Measurements from ENCODE around the gene ASB5.
"Not testable (repeated sequence)": the region's sequence is repeated elsewhere in the genome, so short reads cannot be mapped to it uniquely, and the experiment has no call there.

The ASB5 gene, protein sequence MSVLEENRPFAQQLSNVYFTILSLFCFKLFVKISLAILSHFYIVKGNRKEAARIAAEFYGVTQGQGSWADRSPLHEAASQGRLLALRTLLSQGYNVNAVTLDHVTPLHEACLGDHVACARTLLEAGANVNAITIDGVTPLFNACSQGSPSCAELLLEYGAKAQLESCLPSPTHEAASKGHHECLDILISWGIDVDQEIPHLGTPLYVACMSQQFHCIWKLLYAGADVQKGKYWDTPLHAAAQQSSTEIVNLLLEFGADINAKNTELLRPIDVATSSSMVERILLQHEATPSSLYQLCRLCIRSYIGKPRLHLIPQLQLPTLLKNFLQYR

DNA sequence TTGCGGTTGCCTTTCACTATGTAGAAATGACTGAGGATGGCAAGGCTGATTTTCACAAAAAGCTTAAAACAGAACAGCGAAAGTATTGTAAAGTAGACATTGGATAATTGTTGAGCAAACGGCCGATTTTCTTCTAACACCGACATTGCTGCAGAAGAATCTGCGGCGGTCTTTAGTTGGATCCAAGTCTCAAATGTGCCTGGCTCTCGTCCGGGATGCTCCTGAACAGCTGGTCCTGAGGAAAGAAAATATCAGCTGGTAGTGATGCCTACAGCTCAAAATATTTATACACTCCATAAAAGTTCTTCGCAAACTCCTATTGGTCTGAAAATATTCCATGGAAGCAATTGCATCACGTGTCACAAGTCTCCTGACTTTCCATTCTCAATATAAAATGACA lies at the start of gene ASB5:
Gene ASB5, minus strand, starts transcription at position 260 of the 400 bp plus-strand sequence. Its CDS starts 114 bp downstream, at position 146.
- DNase-seq = no peak

DNA sequence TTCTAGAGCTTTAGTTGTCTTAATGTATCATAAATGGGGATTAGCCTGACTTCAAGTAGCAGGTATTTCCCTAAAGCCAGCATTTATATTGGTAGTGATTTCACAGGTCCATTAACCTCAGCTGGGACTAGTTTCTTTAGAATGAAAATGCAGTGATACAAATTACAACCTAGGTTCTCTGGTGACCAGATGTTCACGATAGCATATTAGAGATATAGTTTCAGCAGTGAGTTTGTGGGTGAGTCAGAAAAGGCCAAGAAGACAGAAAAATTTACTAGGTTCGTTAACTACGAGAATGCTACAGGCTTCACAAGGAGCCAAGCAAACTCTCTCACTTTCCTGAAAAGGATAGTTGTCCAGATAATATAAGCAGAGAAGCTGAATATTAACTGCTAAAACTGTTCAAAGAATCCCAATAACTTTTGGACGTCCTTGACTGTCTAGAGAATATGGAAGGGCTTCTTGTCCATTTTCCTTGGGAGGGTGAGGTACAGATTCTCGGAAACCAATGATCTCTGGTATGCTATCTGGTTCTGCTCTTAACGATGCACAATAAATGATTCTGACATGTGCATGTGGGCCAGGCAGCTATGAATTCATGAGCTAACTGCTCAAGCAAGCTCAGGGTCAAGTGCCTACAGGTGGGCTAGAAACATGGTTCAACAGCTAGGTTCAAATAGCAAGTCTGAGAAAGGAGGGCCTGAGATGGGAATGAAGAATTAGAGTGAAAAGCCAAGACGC lies 44.7 kb upstream of the ASB5 start:
- no peak for DNase-seq

DNA sequence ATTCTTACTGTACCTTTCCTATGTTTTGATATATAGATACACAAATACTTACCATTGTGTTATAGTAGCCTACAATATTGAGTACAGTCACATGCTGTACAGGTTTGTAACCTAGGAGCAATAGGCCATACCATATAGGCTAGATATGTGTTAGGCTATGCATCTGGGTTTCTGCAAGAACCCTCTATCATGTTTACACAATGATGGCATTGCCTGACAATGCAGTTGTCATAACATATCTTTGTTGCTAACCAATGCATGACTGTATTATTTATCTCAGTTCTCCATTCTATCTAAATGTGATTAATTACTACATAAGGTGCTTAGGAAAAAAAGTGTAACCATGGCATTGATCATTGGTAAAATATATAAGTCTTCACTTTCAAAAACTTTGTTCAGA lies 40.8 kb upstream of the ASB5 start:
- DNase-seq = no peak

DNA sequence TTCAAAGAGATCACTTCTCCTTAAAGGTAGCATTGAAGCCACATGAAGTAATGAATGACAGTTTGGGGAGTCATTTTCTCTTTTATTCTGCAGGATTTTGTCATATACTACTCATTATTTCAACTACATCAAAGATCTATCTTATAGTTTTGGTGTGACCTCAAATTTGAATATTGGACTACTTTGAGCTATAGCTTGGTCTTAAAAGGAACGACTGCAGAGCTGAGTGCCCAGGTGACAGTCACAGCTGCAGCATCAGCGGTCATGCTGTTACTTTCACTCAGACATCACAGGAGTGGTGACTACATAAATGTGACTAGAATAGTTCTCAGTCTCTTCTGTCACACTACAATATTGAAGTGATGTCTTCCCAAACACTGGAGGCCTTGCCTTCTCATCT lies 40.0 kb upstream of the ASB5 start:
- no peak for DNase-seq

DNA sequence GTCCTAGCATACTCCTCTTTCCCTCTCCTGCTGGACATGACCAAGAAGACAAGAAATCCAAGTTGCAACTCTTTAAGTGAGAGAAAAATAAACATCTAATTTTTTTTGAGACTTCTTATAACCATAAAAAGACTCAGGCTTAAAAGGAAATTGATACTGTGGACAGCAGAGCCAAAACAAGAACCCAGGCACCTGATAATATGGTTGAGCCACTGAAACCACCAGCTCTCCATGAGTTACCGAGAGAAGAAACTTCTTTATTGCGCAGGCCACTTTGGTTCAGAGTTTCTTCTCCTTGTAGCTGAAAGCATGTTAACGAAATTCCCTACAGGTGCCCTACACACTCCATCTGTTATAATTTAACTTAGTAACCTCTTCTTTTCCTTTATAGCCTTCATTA lies 39.4 kb upstream of the ASB5 start:
- DNase-seq = no peak

DNA sequence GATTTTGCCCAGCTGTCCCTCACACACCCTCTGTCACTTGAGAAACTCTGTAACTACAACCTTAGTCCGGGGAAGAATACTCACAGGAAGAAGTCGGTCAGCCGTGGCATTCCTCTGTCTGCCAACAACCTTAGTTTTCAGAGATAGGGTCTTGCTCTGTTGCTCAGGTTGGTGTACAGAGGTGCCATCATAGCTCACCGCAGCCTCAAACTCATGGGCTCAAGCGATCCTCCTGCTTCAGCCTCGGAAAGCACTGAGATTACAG lies 38.6 kb upstream of the ASB5 start:
- no peak for DNase-seq

DNA sequence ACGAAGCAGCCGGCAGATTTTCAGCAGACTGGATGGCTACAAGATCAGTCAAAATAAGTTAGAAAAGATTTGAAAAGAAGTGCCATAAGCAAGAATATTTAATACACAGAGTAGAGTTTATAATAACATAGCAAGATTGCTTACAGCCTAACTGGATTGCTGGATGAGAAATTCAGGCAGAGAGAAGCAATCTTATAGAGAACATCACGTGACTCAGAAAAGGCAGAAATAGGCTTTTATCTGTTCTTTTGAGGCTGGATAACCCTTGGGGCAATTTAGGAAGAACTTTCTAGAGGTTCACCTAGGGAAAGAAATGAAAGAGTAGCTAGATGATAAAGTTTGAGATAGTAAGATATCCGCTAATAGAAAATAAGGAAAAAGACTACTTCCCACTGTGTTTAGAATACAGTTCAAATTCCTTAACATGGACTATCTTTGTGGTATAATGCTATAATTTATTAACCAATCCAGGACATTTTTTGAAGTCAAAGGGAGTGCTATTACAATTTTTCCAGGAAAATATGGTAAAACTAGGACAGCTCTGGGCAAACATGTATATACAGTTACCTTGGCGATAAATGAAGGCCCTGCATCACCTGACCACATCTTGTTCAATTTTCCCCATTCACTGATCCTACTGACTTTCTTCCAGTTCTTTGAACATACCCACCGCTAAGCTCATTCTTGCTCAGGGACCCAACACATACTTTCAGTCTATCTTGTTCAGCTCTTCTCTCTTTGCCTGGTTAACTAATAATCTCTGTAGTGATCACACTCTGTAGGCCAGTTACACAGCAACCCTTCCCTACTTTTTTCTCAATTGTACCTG lies 38.0 kb upstream of the ASB5 start:
- no peak for DNase-seq

DNA sequence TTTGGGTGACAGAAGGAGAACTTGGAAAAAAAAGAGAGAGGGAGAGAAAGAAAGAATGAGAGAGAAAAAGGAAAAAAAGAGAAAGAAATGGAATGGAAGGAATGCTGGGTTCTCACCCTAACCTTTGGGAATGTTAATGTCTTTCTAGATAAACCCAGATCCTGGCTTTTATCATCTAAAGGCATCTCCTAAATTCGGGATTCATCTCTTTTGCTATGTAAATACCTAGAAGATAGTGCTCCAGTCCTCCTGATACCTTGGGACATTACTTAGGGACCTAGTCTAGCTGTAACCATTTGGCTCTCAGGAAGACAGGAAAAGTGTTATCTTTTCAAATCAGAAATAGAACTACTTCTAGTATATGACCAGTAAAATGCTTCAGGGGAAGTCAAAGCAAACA lies 34.9 kb upstream of the ASB5 start:
- DNase-seq = no peak

DNA sequence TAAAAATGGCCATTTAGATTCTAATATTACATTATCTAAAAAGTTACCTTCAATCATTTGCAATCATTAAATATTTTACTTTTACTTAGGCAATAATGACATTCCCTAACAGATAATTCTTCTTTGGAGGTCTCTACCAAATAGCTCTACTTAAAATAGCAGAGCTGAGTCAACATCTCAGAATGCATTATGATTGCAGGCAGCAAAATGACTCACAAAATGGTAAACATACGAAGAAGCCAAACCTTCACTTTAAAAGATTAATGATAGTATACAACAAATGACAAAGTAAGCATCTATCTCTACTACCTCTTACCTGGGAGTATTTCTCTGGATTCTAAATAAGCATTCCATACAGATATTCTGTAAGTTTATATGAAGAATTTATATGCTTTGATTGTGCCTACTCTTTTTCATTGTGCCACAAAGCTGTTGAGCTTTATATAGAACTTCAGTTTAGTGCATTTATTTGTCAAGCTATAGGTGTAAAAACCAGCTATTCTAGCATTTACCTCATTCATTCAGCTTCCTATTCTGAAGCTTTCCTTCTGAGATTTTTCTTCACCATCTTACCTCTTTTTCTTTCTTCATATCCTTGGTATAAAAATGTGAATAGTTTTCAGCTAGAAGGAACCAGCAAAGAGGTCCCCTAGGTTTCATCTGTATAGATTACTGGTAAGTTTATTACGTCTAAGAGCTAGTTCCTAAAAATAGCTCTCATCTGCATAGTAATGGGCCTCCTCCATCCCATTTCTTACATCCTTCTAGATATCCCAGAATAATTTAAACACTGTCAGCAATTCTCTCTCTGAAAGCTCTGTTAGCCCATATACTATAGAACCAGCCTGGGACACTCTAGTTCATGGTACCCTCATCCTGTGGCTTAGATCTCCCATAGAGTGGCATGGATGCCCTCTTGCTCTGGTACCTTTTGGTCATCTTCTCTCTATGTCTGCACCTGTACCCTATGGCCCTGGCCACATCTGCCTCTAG lies 33.6 kb upstream of the ASB5 start:
- no peak for DNase-seq

DNA sequence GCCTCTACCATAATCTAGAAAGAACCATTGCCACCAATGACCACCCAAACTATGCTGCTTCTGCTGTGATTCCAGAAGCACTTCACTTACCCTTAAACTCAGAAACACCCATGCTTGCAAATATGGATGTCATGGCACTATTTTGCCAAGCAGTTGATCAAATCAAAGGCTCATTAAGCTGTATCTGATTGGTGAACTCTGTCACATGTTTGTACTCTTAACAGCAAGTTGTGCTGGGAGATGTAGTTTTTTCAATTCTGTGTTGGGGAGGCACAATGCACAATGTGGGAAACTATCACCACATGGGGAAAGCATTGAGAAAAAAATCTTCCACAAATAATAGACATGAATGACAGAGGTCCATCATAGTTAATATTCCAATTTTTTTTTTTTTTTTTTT lies 31.5 kb upstream of the ASB5 start:
- no peak for DNase-seq

DNA sequence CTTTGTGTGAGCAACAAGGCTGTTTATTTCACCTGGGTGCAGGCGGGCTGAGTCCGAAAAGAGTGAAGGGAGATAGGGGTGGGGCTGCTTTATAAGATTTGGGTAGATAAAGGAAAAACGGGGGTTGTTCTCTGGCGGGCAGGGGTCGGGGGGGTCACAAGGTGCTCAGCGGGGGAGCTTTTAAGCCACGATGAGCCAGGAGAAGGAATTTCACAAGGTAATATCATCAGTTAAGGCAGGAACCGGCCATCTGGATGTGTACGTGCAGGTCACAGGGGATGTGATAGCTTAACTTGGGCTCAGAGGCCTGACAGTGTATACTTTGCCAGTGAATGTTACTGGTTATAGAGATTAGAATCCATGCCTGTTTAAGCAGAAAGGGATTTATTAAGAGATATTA lies 31.0 kb upstream of the ASB5 start:
- DNase-seq = no peak

DNA sequence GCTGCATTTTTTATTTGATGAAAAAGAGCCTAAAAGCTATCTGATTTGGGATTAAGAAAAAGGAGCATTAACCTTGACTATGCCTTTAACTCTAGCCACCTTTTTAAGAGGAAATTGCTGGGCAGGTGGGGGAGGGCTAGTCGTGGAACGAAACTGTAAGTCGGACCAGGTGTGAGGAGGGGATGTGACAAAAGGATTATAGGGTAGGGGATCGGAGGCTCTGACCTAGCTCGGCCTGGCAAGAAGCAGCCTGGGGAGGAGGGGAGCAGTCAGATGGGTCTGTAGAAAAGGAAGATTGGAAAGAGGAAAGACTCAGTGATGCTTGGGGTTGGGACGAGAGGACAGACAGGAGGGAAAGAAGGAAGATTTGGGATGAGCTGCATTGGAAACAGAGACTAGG lies 29.6 kb upstream of the ASB5 start:
- DNase-seq = no peak

DNA sequence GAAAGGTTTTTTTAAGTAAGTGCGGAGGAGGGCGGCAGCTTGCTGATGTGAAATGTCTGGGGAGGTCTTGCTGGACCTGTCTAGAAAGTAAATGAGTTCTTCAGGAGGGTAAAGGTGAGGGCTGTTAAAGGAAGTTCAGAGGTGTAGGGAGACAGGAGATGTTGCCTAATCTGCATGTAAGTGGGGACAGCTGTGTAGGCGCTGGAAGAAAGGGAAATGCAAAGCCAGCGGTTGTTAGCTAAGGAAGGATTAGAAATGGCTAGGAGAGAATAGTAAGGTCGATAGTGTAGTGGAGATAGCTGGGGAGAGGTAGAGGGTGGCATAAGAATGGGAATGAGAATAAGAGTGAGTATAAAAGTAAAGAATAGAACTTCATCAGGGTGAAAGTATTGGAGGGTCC lies 26.9 kb upstream of the ASB5 start:
- DNase-seq = not testable (repeated sequence)

DNA sequence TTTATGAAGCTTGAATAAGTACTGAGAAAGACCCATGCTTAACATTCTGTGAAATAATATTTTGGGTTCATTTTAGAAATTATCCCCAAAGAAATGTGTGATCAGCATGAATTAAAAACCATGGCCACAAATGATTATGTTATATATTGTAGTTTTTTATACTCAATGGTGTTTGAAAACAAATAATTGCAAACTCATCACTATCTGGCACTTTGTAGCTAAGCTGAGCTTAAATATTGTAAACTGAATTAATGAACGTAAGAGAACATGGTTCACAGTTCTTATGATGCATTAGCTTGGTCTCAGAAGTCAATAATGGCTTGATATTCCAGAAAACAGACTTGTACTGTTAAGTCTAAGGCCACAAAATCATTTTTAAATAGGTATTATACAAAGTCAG lies 24.6 kb upstream of the ASB5 start:
- DNase-seq = no peak

DNA sequence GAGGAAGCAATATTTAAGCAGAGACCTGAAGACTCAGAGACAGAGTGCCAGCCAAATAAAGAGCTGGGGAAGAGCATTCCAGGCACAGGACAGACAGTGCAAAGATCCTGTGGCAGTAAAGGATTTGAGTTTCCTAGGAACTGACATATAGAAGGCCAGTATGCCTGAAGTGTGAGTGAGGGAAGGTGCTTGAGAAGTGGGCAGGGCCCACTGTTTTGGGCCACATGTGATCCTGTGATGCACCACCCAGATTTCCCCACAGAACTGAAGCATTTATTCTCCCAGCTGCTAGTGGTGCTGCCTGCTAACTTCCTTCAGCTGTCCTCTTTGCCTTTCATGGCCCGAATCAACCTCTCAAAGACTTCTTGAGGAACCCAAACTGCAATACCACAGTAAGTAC lies 23.9 kb upstream of the ASB5 start:
- no peak for DNase-seq

DNA sequence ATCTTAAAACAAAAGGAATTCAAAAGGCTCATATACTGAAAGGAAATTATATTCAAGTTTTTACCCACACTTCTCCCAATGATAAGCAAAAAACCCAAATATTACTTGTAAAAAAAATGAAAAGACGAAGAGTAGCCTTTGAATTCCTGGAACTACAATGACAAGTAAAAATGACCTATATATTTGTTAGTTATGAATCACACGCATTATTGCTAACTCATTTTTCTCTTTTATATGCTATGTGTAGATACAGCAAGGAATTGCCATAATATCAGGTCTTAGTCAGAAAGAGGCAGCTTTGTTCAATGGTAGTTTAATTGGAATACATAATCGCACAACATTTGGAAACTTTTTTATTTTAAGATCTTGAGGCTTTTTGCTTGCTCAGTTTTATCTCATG lies 22.7 kb upstream of the ASB5 start:
- no peak for DNase-seq

DNA sequence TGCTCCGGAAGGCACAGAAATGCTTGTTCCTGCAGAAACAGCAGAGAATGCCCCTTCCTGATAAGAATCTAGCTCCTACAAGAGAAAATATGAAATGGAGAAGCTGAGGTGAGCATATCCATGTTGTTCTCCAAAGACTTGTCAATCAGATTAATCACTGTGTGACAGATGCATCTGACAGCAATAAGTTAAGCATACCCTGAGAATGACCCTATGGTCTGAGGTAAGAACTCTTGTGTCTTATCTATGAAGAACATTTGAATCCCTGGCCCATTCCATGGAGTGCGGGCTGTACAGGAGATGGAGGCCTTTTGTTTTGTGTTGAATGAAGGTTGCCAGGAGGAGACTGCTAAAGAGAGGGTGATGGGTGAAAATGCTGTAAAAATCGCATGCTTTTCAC lies 21.5 kb upstream of the ASB5 start:
- no peak for DNase-seq

DNA sequence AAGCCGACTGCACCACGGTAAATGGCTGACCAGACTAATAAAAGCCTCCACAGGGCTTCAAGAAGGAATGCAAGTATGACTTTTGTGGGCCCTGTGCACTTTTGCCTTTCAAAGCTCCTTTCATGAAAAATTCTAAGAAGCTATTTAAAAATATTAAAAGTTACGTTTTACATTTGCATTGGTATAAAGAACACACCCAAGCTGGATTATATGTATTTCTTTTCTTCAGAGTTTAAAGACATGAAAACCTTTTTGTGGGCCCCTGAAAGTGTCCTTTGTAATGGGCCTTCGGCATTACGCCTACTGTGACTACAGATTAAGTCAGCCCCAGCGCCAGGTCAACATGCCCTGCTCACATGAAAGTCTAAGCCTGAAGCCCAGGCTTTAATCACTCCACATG lies 20.5 kb upstream of the ASB5 start:
- DNase-seq = no peak

DNA sequence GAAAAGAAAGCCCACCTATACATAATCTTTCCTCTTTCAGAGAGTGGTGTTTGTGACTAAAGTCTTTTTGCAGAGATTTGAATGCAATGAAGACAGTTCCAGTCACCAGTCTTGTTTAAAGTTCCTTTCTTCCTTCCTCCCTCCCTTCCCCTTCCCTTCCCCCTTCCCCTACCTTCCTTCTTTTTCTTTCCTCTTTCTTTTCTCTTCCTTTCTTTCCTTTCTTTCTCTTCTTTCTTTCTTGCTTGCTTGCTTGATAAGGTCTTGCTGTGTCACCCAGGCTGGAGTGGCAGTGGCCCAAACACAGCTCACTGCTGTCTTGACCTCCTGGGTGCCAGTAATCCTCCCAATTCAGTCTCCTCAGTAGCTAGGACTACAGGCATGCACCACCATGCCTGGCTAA lies 19.0 kb upstream of the ASB5 start:
- no peak for DNase-seq

DNA sequence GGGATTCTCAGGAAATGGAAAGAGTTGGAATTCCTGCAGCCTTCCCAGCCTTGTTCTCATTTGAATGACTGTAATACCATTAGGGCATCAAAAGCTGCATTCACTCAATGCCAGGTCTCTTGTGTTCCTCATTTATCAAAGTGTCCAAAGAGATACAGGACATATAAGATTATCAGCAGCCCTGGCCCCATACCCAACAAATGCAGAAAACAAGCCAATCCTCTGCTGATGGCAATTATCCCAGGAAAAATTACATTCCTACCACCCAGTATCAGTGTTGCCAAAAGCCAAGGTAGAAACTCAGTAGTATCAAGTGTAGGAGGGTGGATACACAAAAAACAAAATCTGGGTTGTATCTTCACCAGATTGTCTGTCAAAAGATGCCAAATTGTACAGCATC lies 18.5 kb upstream of the ASB5 start:
- no peak for DNase-seq

DNA sequence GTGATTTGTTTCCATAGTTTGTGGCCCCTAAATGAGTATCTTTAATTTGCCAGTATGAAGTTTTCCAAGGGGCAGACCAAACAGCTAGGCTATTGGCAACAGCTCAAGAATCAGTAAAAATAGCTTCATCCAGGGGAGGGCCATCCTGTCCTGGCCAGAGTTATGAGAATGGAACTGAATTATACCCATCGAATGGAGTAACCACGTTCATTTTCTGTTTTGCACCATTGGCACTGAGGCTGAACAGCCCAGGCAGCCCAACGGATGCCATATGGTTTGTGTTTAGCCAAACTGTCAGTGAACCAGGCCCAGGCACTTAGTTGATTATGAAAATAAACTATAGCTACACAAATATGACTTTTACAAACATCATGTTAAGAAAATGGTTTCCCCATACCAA lies 17.7 kb upstream of the ASB5 start:
- no peak for DNase-seq

DNA sequence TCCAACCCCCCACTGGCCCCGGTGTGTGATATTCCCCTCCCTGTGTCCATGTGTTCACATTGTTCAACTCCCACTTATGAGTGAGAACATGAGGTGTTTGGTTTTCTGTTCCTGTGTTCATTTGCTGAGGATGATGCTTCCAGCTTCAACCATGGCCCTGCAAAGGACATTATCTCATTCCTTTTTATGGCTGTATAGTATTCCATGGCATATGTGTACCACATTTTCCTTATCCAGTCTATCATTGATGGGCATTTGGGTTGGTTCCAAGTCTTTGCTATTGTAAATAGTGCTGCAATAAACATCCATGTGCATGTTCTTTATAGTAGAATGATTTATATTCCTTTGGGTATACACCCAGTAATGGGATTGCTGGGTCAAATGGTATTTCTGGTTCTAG lies 10.5 kb upstream of the ASB5 start:
- not testable (repeated sequence) for DNase-seq

Data from activated CD4-positive, alpha-beta T cell treated with anti-CD3 and anti-CD28 coated beads, Interleukin-2, amount 50 U/mL, for 16 hours (primary cell).